ENCODE measurements around the gene SP140L. TPM values are rescaled to one million over a fixed set of nuclear protein-coding genes. Genes with fewer than 3 reads are reported as not detected.

Gene SP140L
- total RNA-seq, 2 donors from 2014 or later, result 11.4 to 11.5 TPM

GRCh38 chr2:230443541-230443940 is 116.5 kb downstream of the SP140L start:
- ATAC-seq (ENCODE audit: insufficient number of reproducible peaks, low FRiP score, low read depth) (no peak), DNase-seq (ENCODE audit: low spot score) (no peak)
- no peak for TF ChIP-seq CTCF (IDR thresholded peaks at IDR 0.05)
- peak overlapping the region in 1 of 2 donors; percentile 43 for H3K27ac ChIP-seq
- H3K4me3 ChIP-seq, result no peak overlapping the region
- peaks cover 39 to 43% of the 10 kb centered on the region in 2 donors for H3K4me1 ChIP-seq (ENCODE audit: control insufficient read depth in 1 of 2, low read depth in 2 of 2)
- peaks cover 25% of the 10 kb centered on the region for H3K36me3 ChIP-seq
- H3K27me3 ChIP-seq (replicated peaks; ENCODE audit: insufficient read depth), result no peaks in the 10 kb centered on the region
- no peaks in the 10 kb centered on the region for H3K9me3 ChIP-seq

DNA sequence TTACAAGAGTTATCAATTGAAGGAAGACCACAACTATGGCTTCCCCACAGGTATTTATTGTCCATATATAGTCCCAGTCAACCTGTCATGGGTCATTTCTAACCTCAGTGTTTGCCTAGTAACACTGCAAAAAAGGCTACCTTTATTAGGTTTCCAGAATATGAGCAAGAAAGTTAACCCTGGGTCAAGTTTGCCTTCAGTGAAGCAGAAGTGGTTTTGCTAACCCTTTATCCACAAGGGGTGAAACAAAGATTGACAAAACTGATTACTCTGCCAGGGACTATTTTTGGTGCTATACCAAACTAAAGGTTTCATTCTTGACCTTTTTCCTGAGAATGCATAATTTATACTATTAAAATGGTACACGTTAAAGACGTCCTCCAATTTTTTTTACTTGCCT is 117.8 kb downstream of the SP140L start:
- TF ChIP-seq CTCF (IDR thresholded peaks at IDR 0.05), result no peak
- Histone ChIP-seq H3K27me3 (replicated peaks; ENCODE audit: insufficient read depth) (no peaks in the 10 kb centered on the region), H3K27ac (no peak overlapping the region), H3K4me3 (no peak overlapping the region), H3K4me1 (ENCODE audit: control insufficient read depth in 1 of 2, low read depth in 2 of 2) (peaks cover 30 to 35% of the 10 kb centered on the region in 2 donors), H3K36me3 (peaks cover 37% of the 10 kb centered on the region), H3K9me3 (no peaks in the 10 kb centered on the region)
- no peak for DNase-seq (ENCODE audit: low spot score)
- ATAC-seq (ENCODE audit: insufficient number of reproducible peaks, low FRiP score, low read depth), result no peak

DNA sequence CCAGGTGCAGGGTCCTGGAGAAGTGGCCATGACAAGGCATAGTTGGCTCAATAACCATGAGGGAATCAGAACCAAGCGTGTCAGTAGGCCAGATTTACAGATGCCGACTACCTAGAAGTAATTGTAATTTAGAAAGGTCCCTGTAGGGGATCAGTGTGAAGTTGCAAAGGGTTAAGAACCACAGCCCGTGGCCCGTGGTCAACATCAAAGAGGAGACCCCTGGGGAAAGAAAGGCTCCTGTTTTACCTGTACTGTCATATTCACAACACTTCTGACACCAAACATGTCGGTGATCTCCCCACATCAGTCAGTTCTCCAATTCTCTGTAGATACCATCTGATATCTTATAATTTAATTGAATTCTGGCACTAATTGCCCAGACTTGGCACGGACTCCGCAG is 120.0 kb downstream of the SP140L start:
- Histone ChIP-seq H3K4me3 (no peak overlapping the region), H3K36me3 (peaks cover 44% of the 10 kb centered on the region), H3K27ac (no peak overlapping the region), H3K27me3 (replicated peaks; ENCODE audit: insufficient read depth) (no peaks in the 10 kb centered on the region), H3K4me1 (ENCODE audit: control insufficient read depth in 1 of 2, low read depth in 2 of 2) (peaks cover 15 to 18% of the 10 kb centered on the region in 2 donors), H3K9me3 (no peaks in the 10 kb centered on the region)
- ATAC-seq (ENCODE audit: insufficient number of reproducible peaks, low FRiP score, low read depth) (no peak), DNase-seq (ENCODE audit: low spot score) (no peak)
- TF ChIP-seq CTCF (IDR thresholded peaks at IDR 0.05), result no peak

DNA sequence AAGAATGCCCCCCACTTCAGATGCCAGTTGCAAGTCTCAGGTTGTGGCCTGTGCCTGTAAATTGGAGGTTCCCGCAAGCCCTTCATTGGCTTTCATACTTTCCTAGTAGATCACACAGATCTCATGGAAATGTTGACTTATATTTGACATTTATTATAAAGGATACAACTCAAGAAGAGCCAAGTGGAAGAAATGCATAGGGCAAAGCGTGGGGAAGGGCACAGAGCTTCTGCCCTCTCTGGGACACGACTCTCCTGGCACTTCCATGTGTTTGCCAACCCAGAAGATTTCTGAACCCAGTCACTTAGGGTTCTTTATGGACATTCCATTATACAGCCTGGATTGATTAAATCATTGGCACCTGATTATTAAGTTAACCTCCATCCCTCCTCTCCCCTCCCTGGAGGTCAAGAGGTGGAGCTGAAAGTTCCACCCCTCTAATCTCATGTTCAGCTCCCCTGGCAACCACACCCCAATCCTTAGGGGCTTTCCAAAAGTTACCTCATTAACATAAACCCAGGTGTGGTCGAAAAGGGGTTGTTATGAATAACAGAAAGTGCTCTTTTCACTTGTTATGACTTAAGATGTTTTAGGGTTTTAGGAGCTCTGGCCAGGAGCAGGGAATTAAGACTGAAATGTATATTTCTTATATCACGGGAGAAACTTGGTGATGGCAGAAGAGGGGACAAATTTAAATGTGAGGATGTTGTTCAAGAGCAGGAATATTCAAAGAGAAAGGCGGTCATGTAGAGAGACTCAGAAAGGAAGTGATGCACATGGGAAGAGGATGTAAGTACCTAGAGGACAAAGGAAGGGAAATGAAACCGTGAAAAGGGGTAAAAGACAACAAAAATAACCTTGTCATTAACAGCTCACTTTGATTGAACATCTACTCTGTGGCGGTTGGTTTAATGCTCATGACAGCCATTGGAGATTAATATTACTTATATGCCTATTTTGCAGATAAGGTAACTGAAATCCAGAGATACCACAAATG is 120.8 kb downstream of the SP140L start:
- H3K27ac ChIP-seq, result no peak overlapping the region
- H3K27me3 ChIP-seq (replicated peaks; ENCODE audit: insufficient read depth), result no peaks in the 10 kb centered on the region
- H3K4me3 ChIP-seq, result no peak overlapping the region
- no peaks in the 10 kb centered on the region for H3K9me3 ChIP-seq
- DNase-seq (ENCODE audit: low spot score) (no peak), ATAC-seq (ENCODE audit: insufficient number of reproducible peaks, low FRiP score, low read depth) (no peak)
- TF ChIP-seq CTCF (IDR thresholded peaks at IDR 0.05), result no peak
- peaks cover 8 to 13% of the 10 kb centered on the region in 2 donors for H3K4me1 ChIP-seq (ENCODE audit: control insufficient read depth in 1 of 2, low read depth in 2 of 2)
- H3K36me3 ChIP-seq, result peaks cover 49% of the 10 kb centered on the region

DNA sequence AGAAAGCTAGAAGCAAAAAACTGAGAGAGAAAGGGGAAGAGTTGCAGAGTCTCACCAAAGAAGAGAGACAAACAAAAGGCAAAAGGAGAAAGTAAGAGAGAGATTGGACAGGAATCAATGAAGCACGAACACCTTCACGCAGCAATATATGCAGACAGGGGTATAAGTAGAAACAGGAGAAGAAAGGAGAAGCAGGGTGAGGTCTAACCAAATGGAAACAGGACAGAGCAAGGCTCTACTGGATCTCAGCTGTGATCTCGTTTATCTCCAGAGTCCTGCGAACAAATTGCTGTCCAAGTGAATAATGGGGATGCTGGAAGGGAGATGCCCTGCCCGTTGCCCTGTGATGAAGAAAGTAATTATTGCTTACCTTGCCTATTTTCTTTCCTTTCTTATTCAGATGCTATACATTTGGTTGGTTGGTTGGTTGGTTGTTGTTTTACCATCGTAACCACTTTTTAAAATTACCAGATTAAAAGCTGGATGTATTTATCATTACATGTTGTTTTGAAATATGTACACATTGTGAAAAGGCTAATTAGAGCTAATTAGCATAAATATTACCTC is 123.0 kb downstream of the SP140L start:
- H3K27me3 ChIP-seq (replicated peaks; ENCODE audit: insufficient read depth), result no peaks in the 10 kb centered on the region
- no peak overlapping the region for H3K4me3 ChIP-seq
- H3K9me3 ChIP-seq, result no peaks in the 10 kb centered on the region
- peaks cover 42% of the 10 kb centered on the region for H3K36me3 ChIP-seq
- no peak overlapping the region for H3K27ac ChIP-seq
- TF ChIP-seq CTCF (IDR thresholded peaks at IDR 0.05), result no peak
- no peak for ATAC-seq (ENCODE audit: insufficient number of reproducible peaks, low FRiP score, low read depth)
- no peaks in the 10 kb centered on the region for H3K4me1 ChIP-seq (ENCODE audit: control insufficient read depth in 1 of 2, low read depth in 2 of 2)
- no peak for DNase-seq (ENCODE audit: low spot score)

Data from thoracic aorta (tissue), 2 donors.